GM10266 (cell line): ENCODE measurements around the gene RSPH6A.

Experiments
- DNase-seq: peaks from one replicate; pipeline ENCODE4 v3.0.0; 2012; ENCODE audit errors: extremely low spot score
- CTCF ChIP-seq: IDR thresholded peaks from 2 replicates; pipeline ENCODE4 v1.5.1; 2012; ENCODE audit warnings: mild to moderate bottlenecking, low read depth; ENCODE audit not compliant: control insufficient read depth, insufficient read depth; ENCODE audit errors: missing control alignments

The RSPH6A gene

GRCh38 chr19:45824531-45825262, 9.6 kb upstream of the RSPH6A start:
- no peak for TF ChIP-seq CTCF
- no peak for DNase-seq

- no peak for TF ChIP-seq CTCF
- no peak for DNase-seq
Measured at GRCh38 chr19:45824041-45824471, 8.9 kb upstream of the RSPH6A start.

- no peak for TF ChIP-seq CTCF
Measured at GRCh38 chr19:45823182-45823581, 8.1 kb upstream of the RSPH6A start.

GRCh38 chr19:45822716-45823115, 7.6 kb upstream of the RSPH6A start:
- TF ChIP-seq CTCF = no peak
- DNase-seq = no peak

More at GRCh38 chr19:45823182-45823581, 8.1 kb upstream of the RSPH6A start:
- no peak for DNase-seq

GRCh38 chr19:45821570-45821969, 6.5 kb upstream of the RSPH6A start:
- no peak for TF ChIP-seq CTCF
- DNase-seq = no peak

- TF ChIP-seq CTCF = no peak
- DNase-seq = no peak
Measured at GRCh38 chr19:45821103-45821521, 6.0 kb upstream of the RSPH6A start.

GRCh38 chr19:45820413-45821102, 5.5 kb upstream of the RSPH6A start:
- DNase-seq = no peak
- TF ChIP-seq CTCF = no peak
